HL-60 (cell line): Measurements from ENCODE around the gene EFHC2.

ENCODE experiments used
- GABPA ChIP-seq: IDR thresholded peaks from 2 replicates; pipeline ENCODE4 v1.6.1; 2012; ENCODE audit warnings: low read depth
- TF ChIP-seq, protein P1 (sequence below): IDR thresholded peaks from 2 replicates; pipeline ENCODE4 v1.6.1; 2012; ENCODE audit warnings: low read depth; ENCODE audit not compliant: insufficient replicate concordance
- TF ChIP-seq, protein P2 (sequence below): IDR thresholded peaks from one replicate; pipeline ENCODE4 v1.5.1; 2011; ENCODE audit warnings: low read length, control low read depth, inconsistent platforms; ENCODE audit not compliant: insufficient read depth

DNA sequence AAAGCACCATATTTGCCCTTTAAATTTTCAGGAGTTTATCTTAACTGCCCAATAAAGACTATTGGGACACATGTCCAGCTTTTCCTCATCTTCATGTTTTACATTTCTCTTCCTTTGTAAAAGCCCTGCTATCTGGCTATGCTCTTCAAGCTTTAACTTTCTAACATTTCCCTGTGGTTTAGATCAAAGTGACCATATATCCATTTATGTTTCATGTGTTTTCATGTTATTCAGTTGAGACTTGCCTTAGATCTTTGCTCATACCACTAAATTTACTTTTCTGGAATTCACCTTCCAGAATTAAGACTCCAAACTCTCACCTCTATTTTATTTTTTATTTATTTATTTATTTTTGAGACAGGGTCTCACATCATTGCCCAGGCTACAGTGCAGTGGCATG is 78.5 kb downstream of the EFHC2 start:
- TF ChIP-seq, protein P1, sequence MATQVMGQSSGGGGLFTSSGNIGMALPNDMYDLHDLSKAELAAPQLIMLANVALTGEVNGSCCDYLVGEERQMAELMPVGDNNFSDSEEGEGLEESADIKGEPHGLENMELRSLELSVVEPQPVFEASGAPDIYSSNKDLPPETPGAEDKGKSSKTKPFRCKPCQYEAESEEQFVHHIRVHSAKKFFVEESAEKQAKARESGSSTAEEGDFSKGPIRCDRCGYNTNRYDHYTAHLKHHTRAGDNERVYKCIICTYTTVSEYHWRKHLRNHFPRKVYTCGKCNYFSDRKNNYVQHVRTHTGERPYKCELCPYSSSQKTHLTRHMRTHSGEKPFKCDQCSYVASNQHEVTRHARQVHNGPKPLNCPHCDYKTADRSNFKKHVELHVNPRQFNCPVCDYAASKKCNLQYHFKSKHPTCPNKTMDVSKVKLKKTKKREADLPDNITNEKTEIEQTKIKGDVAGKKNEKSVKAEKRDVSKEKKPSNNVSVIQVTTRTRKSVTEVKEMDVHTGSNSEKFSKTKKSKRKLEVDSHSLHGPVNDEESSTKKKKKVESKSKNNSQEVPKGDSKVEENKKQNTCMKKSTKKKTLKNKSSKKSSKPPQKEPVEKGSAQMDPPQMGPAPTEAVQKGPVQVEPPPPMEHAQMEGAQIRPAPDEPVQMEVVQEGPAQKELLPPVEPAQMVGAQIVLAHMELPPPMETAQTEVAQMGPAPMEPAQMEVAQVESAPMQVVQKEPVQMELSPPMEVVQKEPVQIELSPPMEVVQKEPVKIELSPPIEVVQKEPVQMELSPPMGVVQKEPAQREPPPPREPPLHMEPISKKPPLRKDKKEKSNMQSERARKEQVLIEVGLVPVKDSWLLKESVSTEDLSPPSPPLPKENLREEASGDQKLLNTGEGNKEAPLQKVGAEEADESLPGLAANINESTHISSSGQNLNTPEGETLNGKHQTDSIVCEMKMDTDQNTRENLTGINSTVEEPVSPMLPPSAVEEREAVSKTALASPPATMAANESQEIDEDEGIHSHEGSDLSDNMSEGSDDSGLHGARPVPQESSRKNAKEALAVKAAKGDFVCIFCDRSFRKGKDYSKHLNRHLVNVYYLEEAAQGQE: no peak
- TF ChIP-seq, protein P2, sequence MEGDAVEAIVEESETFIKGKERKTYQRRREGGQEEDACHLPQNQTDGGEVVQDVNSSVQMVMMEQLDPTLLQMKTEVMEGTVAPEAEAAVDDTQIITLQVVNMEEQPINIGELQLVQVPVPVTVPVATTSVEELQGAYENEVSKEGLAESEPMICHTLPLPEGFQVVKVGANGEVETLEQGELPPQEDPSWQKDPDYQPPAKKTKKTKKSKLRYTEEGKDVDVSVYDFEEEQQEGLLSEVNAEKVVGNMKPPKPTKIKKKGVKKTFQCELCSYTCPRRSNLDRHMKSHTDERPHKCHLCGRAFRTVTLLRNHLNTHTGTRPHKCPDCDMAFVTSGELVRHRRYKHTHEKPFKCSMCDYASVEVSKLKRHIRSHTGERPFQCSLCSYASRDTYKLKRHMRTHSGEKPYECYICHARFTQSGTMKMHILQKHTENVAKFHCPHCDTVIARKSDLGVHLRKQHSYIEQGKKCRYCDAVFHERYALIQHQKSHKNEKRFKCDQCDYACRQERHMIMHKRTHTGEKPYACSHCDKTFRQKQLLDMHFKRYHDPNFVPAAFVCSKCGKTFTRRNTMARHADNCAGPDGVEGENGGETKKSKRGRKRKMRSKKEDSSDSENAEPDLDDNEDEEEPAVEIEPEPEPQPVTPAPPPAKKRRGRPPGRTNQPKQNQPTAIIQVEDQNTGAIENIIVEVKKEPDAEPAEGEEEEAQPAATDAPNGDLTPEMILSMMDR: no peak
- TF ChIP-seq GABPA: no peak
